HG03571 (cell line): ENCODE measurements around the gene SEL1L.
"Not testable (repeated sequence)": the region's sequence is repeated elsewhere in the genome, so short reads cannot be mapped to it uniquely, and the experiment has no call there.

Experiments
- ATAC-seq: cut with Tn5 transposase; IDR thresholded peaks from one replicate; pipeline ENCODE4 v1.9.1; 2021; ENCODE audit not compliant: unreplicated experiment

SEL1L gene

GRCh38 chr14:81474685-81475324 is 58.8 kb downstream of the SEL1L start:
- ATAC-seq, result no peak

- ATAC-seq, result peak; percentile 71
These were observed 59.5 kb downstream of the SEL1L start for GRCh38 chr14:81474148-81474492.

- ATAC-seq, result peak; percentile 41
These were observed 60.1 kb downstream of the SEL1L start for GRCh38 chr14:81473456-81474147.

- ATAC-seq, result no peak
These were observed 61.4 kb downstream of the SEL1L start for GRCh38 chr14:81472096-81472800.

GRCh38 chr14:81471062-81471461 is 62.6 kb downstream of the SEL1L start:
- no peak for ATAC-seq

GRCh38 chr14:81470557-81470826 is 63.2 kb downstream of the SEL1L start:
- ATAC-seq, result peak; percentile 18

- no peak for ATAC-seq
These were observed 66.8 kb downstream of the SEL1L start for GRCh38 chr14:81466854-81467253.

GRCh38 chr14:81465507-81466228 is 68.0 kb downstream of the SEL1L start:
- no peak for ATAC-seq

- not testable (repeated sequence) for ATAC-seq
These were observed 68.7 kb downstream of the SEL1L start for GRCh38 chr14:81465003-81465392.

- ATAC-seq, result peak; percentile 74
These were observed 69.2 kb downstream of the SEL1L start for GRCh38 chr14:81464253-81465002.

- not testable (repeated sequence) for ATAC-seq
These were observed 71.3 kb downstream of the SEL1L start for GRCh38 chr14:81462356-81462755.

GRCh38 chr14:81459912-81460311 is 73.7 kb downstream of the SEL1L start:
- no peak for ATAC-seq

GRCh38 chr14:81458352-81458751 is 75.3 kb downstream of the SEL1L start:
- no peak for ATAC-seq

- ATAC-seq, result peak; percentile 18
These were observed 78.3 kb downstream of the SEL1L start for GRCh38 chr14:81455390-81455789.

GRCh38 chr14:81454572-81455218 is 79.0 kb downstream of the SEL1L start:
- ATAC-seq, result peak; percentile 93

GRCh38 chr14:81453166-81453766 is 80.4 kb downstream of the SEL1L start:
- ATAC-seq, result peak; percentile 47

- no peak for ATAC-seq
These were observed 81.1 kb downstream of the SEL1L start for GRCh38 chr14:81452341-81453133.

GRCh38 chr14:81450976-81451375 is 82.7 kb downstream of the SEL1L start:
- ATAC-seq, result no peak

GRCh38 chr14:81450100-81450531 is 83.5 kb downstream of the SEL1L start:
- no peak for ATAC-seq
